ENCODE measurements around the gene SHOX.
"Not testable (repeated sequence)": the region's sequence is repeated elsewhere in the genome, so short reads cannot be mapped to it uniquely, and the experiment has no call there.

The SHOX gene

DNA sequence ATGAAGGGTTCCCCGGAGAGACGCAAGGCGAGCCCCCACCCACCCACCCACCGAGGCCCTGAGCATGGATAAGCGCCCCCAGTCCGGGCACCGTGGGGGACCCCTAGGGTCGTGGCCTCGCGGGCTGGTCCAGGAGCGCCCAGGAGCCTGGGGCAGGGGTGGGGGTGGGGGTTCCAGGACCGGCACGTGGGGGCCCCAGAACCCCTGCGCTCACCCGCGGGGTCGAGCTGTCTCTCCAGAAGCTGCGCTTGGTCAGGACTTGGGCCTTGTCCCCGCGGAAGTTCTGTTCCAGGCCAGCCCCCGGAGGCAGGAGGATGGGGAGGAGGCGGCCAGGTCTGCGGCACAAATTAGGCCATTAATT is 11.2 kb upstream of the SHOX start:
- TF ChIP-seq EZH2phosphoT487 (IDR thresholded peaks at IDR 0.05; ENCODE audit: low read length): no peak
- no peak for TF ChIP-seq EZH2 (optimal IDR thresholded peaks at IDR 0.05; ENCODE audit: low read depth, low read length)
- TF ChIP-seq, protein P1, sequence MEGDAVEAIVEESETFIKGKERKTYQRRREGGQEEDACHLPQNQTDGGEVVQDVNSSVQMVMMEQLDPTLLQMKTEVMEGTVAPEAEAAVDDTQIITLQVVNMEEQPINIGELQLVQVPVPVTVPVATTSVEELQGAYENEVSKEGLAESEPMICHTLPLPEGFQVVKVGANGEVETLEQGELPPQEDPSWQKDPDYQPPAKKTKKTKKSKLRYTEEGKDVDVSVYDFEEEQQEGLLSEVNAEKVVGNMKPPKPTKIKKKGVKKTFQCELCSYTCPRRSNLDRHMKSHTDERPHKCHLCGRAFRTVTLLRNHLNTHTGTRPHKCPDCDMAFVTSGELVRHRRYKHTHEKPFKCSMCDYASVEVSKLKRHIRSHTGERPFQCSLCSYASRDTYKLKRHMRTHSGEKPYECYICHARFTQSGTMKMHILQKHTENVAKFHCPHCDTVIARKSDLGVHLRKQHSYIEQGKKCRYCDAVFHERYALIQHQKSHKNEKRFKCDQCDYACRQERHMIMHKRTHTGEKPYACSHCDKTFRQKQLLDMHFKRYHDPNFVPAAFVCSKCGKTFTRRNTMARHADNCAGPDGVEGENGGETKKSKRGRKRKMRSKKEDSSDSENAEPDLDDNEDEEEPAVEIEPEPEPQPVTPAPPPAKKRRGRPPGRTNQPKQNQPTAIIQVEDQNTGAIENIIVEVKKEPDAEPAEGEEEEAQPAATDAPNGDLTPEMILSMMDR (IDR thresholded peaks at IDR 0.05; ENCODE audit: low read length): no peak
- Histone ChIP-seq H4K20me1 (ENCODE audit: insufficient read depth, low read length) (no peaks in the 10 kb centered on the region), H3K9me3 (replicated peaks; ENCODE audit: insufficient read depth, low read length) (no peaks in the 10 kb centered on the region), H3K4me2 (ENCODE audit: low read depth, low read length) (no peak overlapping the region), H3K4me3 (ENCODE audit: low read length) (no peak overlapping the region), H2AFZ (ENCODE audit: low read length) (no peak overlapping the region), H3K9ac (ENCODE audit: low read length) (no peak overlapping the region), H3K4me1 (ENCODE audit: low read length) (no peaks in the 10 kb centered on the region), H3K27me3 (replicated peaks; ENCODE audit: insufficient read depth, low read length) (no peaks in the 10 kb centered on the region), H3F3A (ENCODE audit: insufficient read depth, low read length) (no peaks in the 10 kb centered on the region), H3K79me2 (ENCODE audit: low read length) (no peaks in the 10 kb centered on the region), H3K9me2 (replicated peaks; ENCODE audit: insufficient read depth, low read length) (no peaks in the 10 kb centered on the region), H3K27ac (ENCODE audit: low read length) (no peak overlapping the region), H3K36me3 (replicated peaks; ENCODE audit: insufficient read depth, low read length) (no peaks in the 10 kb centered on the region)
- DNase-seq: no peak

DNA sequence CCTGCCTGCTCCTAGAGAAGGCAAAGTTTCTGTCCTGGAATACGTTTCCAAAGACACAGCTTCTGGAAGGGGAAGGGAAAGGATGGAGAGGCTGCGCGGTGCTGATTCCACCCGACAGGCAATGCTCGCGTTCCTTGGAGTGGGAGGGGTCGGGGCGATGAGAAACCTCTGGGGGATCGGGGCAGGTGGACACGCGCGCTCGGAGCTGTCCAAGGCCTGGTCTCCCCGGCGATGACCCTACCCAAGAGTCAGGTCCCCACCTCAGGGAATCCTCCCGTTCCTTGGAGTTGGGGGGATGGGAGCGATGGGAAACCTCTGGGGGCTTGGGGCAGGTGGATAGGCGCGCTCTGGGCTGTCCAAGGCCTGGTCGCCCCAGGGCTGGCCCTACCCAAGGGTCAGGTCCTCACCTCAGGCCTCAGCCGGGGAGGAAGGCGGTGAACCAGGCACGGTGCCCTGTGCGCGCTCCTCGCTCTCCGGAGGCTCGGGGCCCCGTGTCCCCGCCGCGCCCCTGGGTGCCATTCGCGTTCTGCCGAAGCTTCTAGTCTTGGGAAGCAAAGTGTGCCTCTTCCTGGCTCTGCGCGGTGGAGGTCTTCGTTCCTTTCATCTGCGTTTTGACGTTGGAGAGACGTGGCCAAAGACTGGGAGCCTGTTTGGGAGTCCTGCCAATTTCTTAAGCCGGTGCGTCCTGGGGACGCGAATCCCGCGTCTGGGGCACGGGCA is 10.6 kb upstream of the SHOX start:
- Histone ChIP-seq H3K36me3 (replicated peaks; ENCODE audit: insufficient read depth, low read length) (no peaks in the 10 kb centered on the region), H3K9me2 (replicated peaks; ENCODE audit: insufficient read depth, low read length) (no peaks in the 10 kb centered on the region), H3K79me2 (ENCODE audit: low read length) (no peaks in the 10 kb centered on the region), H3K9ac (ENCODE audit: low read length) (no peak overlapping the region), H3K4me2 (ENCODE audit: low read depth, low read length) (no peak overlapping the region), H3K4me3 (ENCODE audit: low read length) (no peak overlapping the region), H3K27me3 (replicated peaks; ENCODE audit: insufficient read depth, low read length) (no peaks in the 10 kb centered on the region), H2AFZ (ENCODE audit: low read length) (no peak overlapping the region), H3K4me1 (ENCODE audit: low read length) (no peaks in the 10 kb centered on the region), H3F3A (ENCODE audit: insufficient read depth, low read length) (no peaks in the 10 kb centered on the region), H4K20me1 (ENCODE audit: insufficient read depth, low read length) (no peaks in the 10 kb centered on the region), H3K27ac (ENCODE audit: low read length) (no peak overlapping the region), H3K9me3 (replicated peaks; ENCODE audit: insufficient read depth, low read length) (no peaks in the 10 kb centered on the region)
- DNase-seq: no peak
- TF ChIP-seq EZH2 (optimal IDR thresholded peaks at IDR 0.05; ENCODE audit: low read depth, low read length): no peak
- TF ChIP-seq EZH2phosphoT487 (IDR thresholded peaks at IDR 0.05; ENCODE audit: low read length): no peak
- TF ChIP-seq, protein P1 (IDR thresholded peaks at IDR 0.05; ENCODE audit: low read length): no peak

DNA sequence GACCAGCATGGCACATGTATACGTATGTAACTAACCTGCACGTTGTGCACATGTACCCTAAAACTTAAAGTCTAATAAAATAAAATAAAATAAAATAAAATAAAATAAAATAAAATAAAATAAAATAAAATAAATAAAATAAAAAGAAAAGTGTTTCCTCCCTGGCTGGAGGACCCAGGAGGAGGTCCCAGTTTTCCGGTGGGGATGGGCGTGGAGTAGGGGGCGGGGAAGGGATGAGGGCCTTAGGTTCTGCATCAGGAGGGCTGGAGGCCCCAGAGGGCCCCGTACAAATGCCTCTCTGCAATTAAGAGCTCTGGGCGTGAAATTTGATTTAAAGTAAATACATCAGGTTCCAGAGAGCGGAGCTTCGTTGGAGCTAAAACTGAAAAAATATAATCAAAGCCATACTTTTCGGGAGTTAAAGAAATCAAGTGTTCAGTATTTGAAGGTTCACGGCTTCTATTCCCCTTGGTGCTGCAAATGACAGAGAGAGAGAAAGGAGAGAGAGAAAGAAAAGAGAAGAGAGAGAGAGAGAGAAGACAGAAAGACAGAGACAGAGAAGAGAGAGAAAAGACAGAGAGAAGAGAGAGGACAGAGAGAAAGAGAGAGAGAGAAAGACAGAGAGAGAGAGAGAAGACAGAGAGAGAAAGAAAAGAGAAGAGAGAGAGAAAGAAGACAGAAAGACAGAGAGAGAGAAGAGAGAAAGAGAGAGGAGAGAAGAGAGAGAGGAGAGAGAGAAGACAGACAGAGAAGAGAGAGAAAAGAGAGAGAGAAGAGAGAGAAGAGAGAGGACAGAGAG is 8.7 kb upstream of the SHOX start:
- no peak overlapping the region for H3K9ac ChIP-seq (ENCODE audit: low read length)
- no peaks in the 10 kb centered on the region for H3K4me1 ChIP-seq (ENCODE audit: low read length)
- no peaks in the 10 kb centered on the region for H3F3A ChIP-seq (ENCODE audit: insufficient read depth, low read length)
- no peaks in the 10 kb centered on the region for H3K27me3 ChIP-seq (replicated peaks; ENCODE audit: insufficient read depth, low read length)
- no peak overlapping the region for H3K4me2 ChIP-seq (ENCODE audit: low read depth, low read length)
- DNase-seq: no peak
- no peak overlapping the region for H2AFZ ChIP-seq (ENCODE audit: low read length)
- H3K27ac ChIP-seq (ENCODE audit: low read length): no peak overlapping the region
- H3K9me3 ChIP-seq (replicated peaks; ENCODE audit: insufficient read depth, low read length): no peaks in the 10 kb centered on the region
- no peak overlapping the region for H3K4me3 ChIP-seq (ENCODE audit: low read length)
- no peaks in the 10 kb centered on the region for H3K79me2 ChIP-seq (ENCODE audit: low read length)
- H4K20me1 ChIP-seq (ENCODE audit: insufficient read depth, low read length): no peaks in the 10 kb centered on the region
- no peaks in the 10 kb centered on the region for H3K36me3 ChIP-seq (replicated peaks; ENCODE audit: insufficient read depth, low read length)
- H3K9me2 ChIP-seq (replicated peaks; ENCODE audit: insufficient read depth, low read length): no peaks in the 10 kb centered on the region
- TF ChIP-seq EZH2phosphoT487 (IDR thresholded peaks at IDR 0.05; ENCODE audit: low read length) (no peak), EZH2 (optimal IDR thresholded peaks at IDR 0.05; ENCODE audit: low read depth, low read length) (no peak)
- TF ChIP-seq, protein P1 (IDR thresholded peaks at IDR 0.05; ENCODE audit: low read length): no peak

DNA sequence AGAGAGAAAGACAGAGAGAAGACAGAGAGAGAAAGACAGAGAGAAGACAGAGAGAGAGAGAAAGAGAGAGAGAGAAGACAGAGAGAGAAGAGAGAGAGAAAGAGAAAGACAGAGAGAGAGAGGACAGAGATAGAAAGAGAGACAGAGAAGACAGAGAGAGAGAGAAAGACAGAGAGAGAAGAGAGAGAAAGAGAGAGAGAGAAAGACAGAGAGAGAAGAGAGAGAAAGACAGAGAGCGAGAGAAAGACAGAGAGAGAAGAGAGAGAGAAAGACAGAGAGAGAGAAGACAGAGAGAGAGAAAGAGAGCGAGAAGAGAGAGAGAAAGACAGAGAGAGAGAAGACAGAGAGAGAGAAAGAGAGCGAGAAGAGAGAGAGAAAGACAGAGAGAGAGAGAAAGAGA is 7.8 kb upstream of the SHOX start:
- not testable (repeated sequence) for H3K4me2 ChIP-seq (ENCODE audit: low read depth, low read length); DNase-seq; H3K4me1 ChIP-seq (ENCODE audit: low read length); H3K9me3 ChIP-seq (replicated peaks; ENCODE audit: insufficient read depth, low read length); H3K9me2 ChIP-seq (replicated peaks; ENCODE audit: insufficient read depth, low read length); H3K4me3 ChIP-seq (ENCODE audit: low read length); H3K27ac ChIP-seq (ENCODE audit: low read length); H3K79me2 ChIP-seq (ENCODE audit: low read length); H2AFZ ChIP-seq (ENCODE audit: low read length); H3F3A ChIP-seq (ENCODE audit: insufficient read depth, low read length); H3K27me3 ChIP-seq (replicated peaks; ENCODE audit: insufficient read depth, low read length); H3K9ac ChIP-seq (ENCODE audit: low read length); H4K20me1 ChIP-seq (ENCODE audit: insufficient read depth, low read length); H3K36me3 ChIP-seq (replicated peaks; ENCODE audit: insufficient read depth, low read length)

All from MM.1S (cell line).